Measurements from ENCODE around the gene SNX5.

SNX5 gene

GRCh38 chr20:17947474-17947815, 21.1 kb downstream of the SNX5 start:
- Histone ChIP-seq H3K9ac (ENCODE audit: low read depth, low read length) (no peak overlapping the region), H3K4me3 (ENCODE audit: low read depth, low read length) (no peak overlapping the region), H3K9me3 (ENCODE audit: control insufficient read depth, insufficient read depth, low read length) (no peaks in the 10 kb centered on the region), H3K36me3 (ENCODE audit: control insufficient read depth, insufficient read depth, low read length) (peaks cover 99% of the 10 kb centered on the region), H3K27me3 (ENCODE audit: control insufficient read depth, insufficient read depth, low read length) (no peaks in the 10 kb centered on the region), H3K27ac (ENCODE audit: low read depth, low read length) (no peak overlapping the region), H3K4me1 (ENCODE audit: control insufficient read depth, insufficient read depth, low read length) (no peaks in the 10 kb centered on the region; the same call in 1 of the 2 replicates)

- Histone ChIP-seq H3K27me3 (ENCODE audit: control insufficient read depth, insufficient read depth, low read length) (no peaks in the 10 kb centered on the region), H3K9me3 (ENCODE audit: control insufficient read depth, insufficient read depth, low read length) (no peaks in the 10 kb centered on the region), H3K9ac (ENCODE audit: low read depth, low read length) (no peak overlapping the region), H3K4me3 (ENCODE audit: low read depth, low read length) (no peak overlapping the region), H3K27ac (ENCODE audit: low read depth, low read length) (no peak overlapping the region), H3K4me1 (ENCODE audit: control insufficient read depth, insufficient read depth, low read length) (no peaks in the 10 kb centered on the region; the same call in 1 of the 2 replicates), H3K36me3 (ENCODE audit: control insufficient read depth, insufficient read depth, low read length) (peaks cover 99% of the 10 kb centered on the region)
Observed at GRCh38 chr20:17946572-17947473, 21.8 kb downstream of the SNX5 start.

GRCh38 chr20:17946040-17946439, 22.6 kb downstream of the SNX5 start:
- H3K4me1 ChIP-seq (ENCODE audit: control insufficient read depth, insufficient read depth, low read length): peaks cover 3% of the 10 kb centered on the region; the same call in 1 of the 2 replicates
- peaks cover 99% of the 10 kb centered on the region for H3K36me3 ChIP-seq (ENCODE audit: control insufficient read depth, insufficient read depth, low read length)
- H3K9ac ChIP-seq (ENCODE audit: low read depth, low read length): no peak overlapping the region
- no peak overlapping the region for H3K4me3 ChIP-seq (ENCODE audit: low read depth, low read length)
- no peaks in the 10 kb centered on the region for H3K9me3 ChIP-seq (ENCODE audit: control insufficient read depth, insufficient read depth, low read length)
- H3K27ac ChIP-seq (ENCODE audit: low read depth, low read length): no peak overlapping the region
- no peaks in the 10 kb centered on the region for H3K27me3 ChIP-seq (ENCODE audit: control insufficient read depth, insufficient read depth, low read length)

GRCh38 chr20:17944854-17945474, 23.6 kb downstream of the SNX5 start:
- Histone ChIP-seq H3K4me3 (ENCODE audit: low read depth, low read length) (no peak overlapping the region), H3K36me3 (ENCODE audit: control insufficient read depth, insufficient read depth, low read length) (peaks cover 93% of the 10 kb centered on the region), H3K27me3 (ENCODE audit: control insufficient read depth, insufficient read depth, low read length) (no peaks in the 10 kb centered on the region), H3K9ac (ENCODE audit: low read depth, low read length) (no peak overlapping the region), H3K27ac (ENCODE audit: low read depth, low read length) (no peak overlapping the region), H3K9me3 (ENCODE audit: control insufficient read depth, insufficient read depth, low read length) (no peaks in the 10 kb centered on the region), H3K4me1 (ENCODE audit: control insufficient read depth, insufficient read depth, low read length) (peaks cover 14% of the 10 kb centered on the region)

- H3K36me3 ChIP-seq (ENCODE audit: control insufficient read depth, insufficient read depth, low read length): peaks cover 77% of the 10 kb centered on the region
- no peak overlapping the region for H3K4me3 ChIP-seq (ENCODE audit: low read depth, low read length)
- H3K27ac ChIP-seq (ENCODE audit: low read depth, low read length): peak overlapping the region; percentile 23
- no peaks in the 10 kb centered on the region for H3K9me3 ChIP-seq (ENCODE audit: control insufficient read depth, insufficient read depth, low read length)
- H3K9ac ChIP-seq (ENCODE audit: low read depth, low read length): no peak overlapping the region
- H3K27me3 ChIP-seq (ENCODE audit: control insufficient read depth, insufficient read depth, low read length): no peaks in the 10 kb centered on the region
- H3K4me1 ChIP-seq (ENCODE audit: control insufficient read depth, insufficient read depth, low read length): peaks cover 26% of the 10 kb centered on the region
Observed at GRCh38 chr20:17943343-17943742, 25.3 kb downstream of the SNX5 start.

GRCh38 chr20:17941826-17942196, 26.8 kb downstream of the SNX5 start:
- Histone ChIP-seq H3K36me3 (ENCODE audit: control insufficient read depth, insufficient read depth, low read length) (peaks cover 61% of the 10 kb centered on the region), H3K9me3 (ENCODE audit: control insufficient read depth, insufficient read depth, low read length) (no peaks in the 10 kb centered on the region), H3K27ac (ENCODE audit: low read depth, low read length) (no peak overlapping the region), H3K4me1 (ENCODE audit: control insufficient read depth, insufficient read depth, low read length) (peaks cover 34% of the 10 kb centered on the region), H3K9ac (ENCODE audit: low read depth, low read length) (no peak overlapping the region), H3K27me3 (ENCODE audit: control insufficient read depth, insufficient read depth, low read length) (no peaks in the 10 kb centered on the region), H3K4me3 (ENCODE audit: low read depth, low read length) (no peak overlapping the region)

- no peaks in the 10 kb centered on the region for H3K9me3 ChIP-seq (ENCODE audit: control insufficient read depth, insufficient read depth, low read length)
- no peaks in the 10 kb centered on the region for H3K27me3 ChIP-seq (ENCODE audit: control insufficient read depth, insufficient read depth, low read length)
- no peak overlapping the region for H3K27ac ChIP-seq (ENCODE audit: low read depth, low read length)
- peaks cover 56% of the 10 kb centered on the region for H3K36me3 ChIP-seq (ENCODE audit: control insufficient read depth, insufficient read depth, low read length)
- no peak overlapping the region for H3K4me3 ChIP-seq (ENCODE audit: low read depth, low read length)
- H3K4me1 ChIP-seq (ENCODE audit: control insufficient read depth, insufficient read depth, low read length): peaks cover 40% of the 10 kb centered on the region
- H3K9ac ChIP-seq (ENCODE audit: low read depth, low read length): no peak overlapping the region
Observed at GRCh38 chr20:17941087-17941825, 27.3 kb downstream of the SNX5 start.

- Histone ChIP-seq H3K27ac (ENCODE audit: low read depth, low read length) (peak overlapping the region; percentile 86), H3K36me3 (ENCODE audit: control insufficient read depth, insufficient read depth, low read length) (peaks cover 47% of the 10 kb centered on the region), H3K27me3 (ENCODE audit: control insufficient read depth, insufficient read depth, low read length) (no peaks in the 10 kb centered on the region), H3K4me3 (ENCODE audit: low read depth, low read length) (no peak overlapping the region), H3K9ac (ENCODE audit: low read depth, low read length) (no peak overlapping the region), H3K4me1 (ENCODE audit: control insufficient read depth, insufficient read depth, low read length) (peaks cover 42% of the 10 kb centered on the region), H3K9me3 (ENCODE audit: control insufficient read depth, insufficient read depth, low read length) (no peaks in the 10 kb centered on the region)
Observed at GRCh38 chr20:17940224-17940971, 28.2 kb downstream of the SNX5 start.

- Histone ChIP-seq H3K27ac (ENCODE audit: low read depth, low read length) (peak overlapping the region; percentile 86), H3K4me1 (ENCODE audit: control insufficient read depth, insufficient read depth, low read length) (peaks cover 44% of the 10 kb centered on the region), H3K36me3 (ENCODE audit: control insufficient read depth, insufficient read depth, low read length) (peaks cover 40% of the 10 kb centered on the region), H3K27me3 (ENCODE audit: control insufficient read depth, insufficient read depth, low read length) (no peaks in the 10 kb centered on the region), H3K9ac (ENCODE audit: low read depth, low read length) (no peak overlapping the region), H3K9me3 (ENCODE audit: control insufficient read depth, insufficient read depth, low read length) (no peaks in the 10 kb centered on the region), H3K4me3 (ENCODE audit: low read depth, low read length) (no peak overlapping the region)
Observed at GRCh38 chr20:17939622-17940223, 28.9 kb downstream of the SNX5 start.

- H3K4me1 ChIP-seq (ENCODE audit: control insufficient read depth, insufficient read depth, low read length): peaks cover 49% of the 10 kb centered on the region
- peak overlapping the region; percentile 86 for H3K27ac ChIP-seq (ENCODE audit: low read depth, low read length)
- H3K9me3 ChIP-seq (ENCODE audit: control insufficient read depth, insufficient read depth, low read length): no peaks in the 10 kb centered on the region
- no peak overlapping the region for H3K4me3 ChIP-seq (ENCODE audit: low read depth, low read length)
- no peak overlapping the region; the same call in 1 of the 2 replicates for H3K9ac ChIP-seq (ENCODE audit: low read depth, low read length)
- H3K36me3 ChIP-seq (ENCODE audit: control insufficient read depth, insufficient read depth, low read length): peaks cover 35% of the 10 kb centered on the region
- H3K27me3 ChIP-seq (ENCODE audit: control insufficient read depth, insufficient read depth, low read length): no peaks in the 10 kb centered on the region
Observed at GRCh38 chr20:17938871-17939619, 29.5 kb downstream of the SNX5 start.
